ENCODE measurements around the gene TIE1.

Gene TIE1

DNA sequence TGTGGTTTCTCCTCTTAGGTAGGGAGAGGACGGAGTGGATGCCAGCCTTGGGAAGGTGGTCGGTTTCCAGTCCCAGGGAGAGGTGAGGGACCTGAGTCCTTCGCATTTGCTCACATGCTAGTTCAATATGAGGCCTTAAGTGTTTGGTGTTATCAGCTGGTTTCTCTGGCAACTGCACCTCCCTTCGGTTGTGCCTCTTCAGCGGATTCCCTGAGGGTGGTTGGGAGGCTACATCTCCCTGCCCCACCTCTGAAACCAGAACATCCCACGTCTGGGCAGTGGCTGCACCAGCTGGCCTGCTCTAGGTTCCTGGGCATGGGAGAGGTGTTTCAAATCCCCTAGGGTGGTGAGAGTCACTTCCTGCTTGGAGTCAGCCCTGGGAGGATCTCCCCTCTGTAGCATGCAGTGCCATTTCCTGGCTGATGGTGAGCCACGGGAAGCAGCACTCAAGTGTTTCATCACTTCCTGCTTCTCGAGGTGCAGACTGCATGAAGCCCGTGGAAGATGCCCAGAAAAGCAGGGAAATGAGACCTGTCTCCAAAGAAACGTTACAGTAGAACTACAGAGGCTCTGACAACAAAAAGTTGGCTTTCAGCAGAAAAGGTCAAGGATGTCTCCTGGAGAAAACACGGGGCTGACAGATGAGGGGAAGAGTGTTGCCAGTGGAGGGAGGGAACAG lies 26.5 kb upstream of the TIE1 start:
- DNase-seq, result no peak

DNA sequence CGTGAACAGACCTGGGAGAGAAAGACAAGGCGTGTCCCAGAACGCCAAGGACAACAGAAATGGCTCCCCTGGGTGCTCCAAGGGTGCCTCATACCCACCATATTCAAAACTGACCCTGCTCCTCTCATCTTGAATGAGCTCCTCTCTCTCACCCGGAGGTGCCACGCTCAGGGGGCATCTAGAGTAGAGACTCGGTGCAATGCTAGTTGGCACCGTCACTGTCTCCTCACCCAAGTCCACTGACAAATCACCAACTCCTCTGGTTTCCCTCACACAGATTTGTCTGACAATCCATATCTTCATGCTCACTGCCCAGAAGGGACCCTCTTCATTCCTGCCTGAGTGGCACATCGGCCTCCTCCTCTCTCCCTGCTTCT lies 26.0 kb upstream of the TIE1 start:
- no peak for DNase-seq

DNA sequence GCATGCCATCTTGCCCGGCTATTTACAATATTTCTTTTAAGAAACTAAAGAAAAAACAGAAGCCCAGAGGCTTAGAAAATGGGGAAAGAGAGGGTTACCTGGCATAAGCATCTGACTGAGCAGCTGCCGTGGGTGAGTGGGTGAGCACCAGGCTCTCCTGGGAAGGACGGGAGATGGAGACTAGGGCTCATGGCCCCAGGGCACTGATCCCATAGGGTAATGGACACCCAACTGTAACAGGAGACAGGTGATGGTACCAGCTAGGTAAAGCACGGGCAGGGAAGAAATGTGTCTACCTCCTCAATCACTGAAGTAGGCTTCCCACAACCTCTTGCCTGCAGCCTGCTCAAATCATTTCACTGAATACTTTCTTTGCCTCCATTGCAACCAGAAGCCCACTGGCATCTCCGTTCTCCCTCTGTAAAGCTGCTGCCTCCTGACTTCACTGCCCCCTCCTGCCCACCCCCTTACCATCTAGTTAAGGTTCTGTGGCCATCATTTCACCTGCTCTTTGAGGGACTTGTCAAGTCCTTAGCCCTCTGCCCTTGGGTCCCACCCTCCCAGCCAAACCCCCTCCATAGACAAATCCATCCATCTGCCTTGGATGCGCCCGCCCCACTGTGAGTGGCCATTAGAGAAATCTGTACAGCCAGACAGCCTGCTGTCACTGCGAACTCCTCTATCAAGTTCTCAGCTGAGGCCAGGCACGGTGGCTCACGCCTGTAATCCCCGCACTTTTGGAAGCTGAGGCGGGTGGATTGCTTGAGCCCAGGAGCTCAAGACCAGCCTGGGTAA lies 24.8 kb upstream of the TIE1 start:
- DNase-seq, result no peak

DNA sequence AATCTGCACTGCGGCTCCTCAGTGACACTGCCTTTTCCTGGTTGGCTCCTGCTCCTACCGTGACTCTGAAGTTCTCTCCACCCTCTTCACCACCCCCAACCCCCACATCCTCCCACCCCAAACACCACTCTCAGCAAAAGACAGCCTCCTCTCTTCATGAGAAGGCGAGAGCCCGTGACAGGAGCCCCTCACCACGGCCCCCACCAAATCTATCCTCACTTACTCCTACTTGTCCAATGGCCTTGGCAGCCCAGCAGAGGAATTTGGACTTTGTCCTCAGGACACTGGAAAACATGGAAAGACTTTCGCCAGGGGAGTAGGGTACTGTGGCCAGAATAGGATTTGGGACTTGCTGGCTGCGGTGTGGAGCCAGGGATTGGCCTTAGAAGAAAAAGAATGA lies 24.1 kb upstream of the TIE1 start:
- no peak for DNase-seq

DNA sequence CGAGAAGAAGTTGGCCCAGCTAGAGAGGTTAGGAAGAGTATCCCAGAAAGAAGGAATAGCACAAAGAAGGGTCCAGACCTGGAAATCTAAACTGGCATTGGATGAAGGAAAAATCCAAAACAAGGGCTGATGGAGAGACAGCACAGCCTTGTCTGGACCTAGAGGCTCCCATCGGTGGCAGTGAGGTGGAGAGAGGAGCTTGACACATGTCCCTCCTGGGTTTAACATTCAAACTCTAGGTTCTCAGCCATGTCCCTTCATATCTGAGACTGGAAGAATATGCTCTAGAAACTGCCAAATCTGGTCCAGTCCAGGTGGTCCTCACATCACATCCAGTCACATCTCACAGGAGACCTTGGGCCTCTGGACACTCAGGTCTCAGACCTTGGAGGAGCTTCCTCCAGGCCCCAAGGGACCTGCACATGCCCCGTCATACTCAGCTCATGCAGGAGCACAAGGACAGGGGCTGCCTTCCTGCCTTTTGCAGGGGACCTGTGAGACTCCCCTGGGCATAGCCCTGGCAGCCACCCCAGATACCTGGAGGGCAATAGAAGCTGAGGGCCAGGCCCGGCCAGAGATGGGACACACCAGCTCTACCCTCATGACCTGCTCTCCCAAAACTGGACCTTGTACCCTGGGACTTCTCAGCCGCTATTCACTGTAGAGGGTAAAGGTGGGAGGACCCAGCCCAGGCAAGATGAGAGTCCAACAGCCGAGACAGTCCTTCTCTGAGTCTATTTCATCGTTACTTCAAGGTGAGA lies 23.5 kb upstream of the TIE1 start:
- DNase-seq, result no peak

DNA sequence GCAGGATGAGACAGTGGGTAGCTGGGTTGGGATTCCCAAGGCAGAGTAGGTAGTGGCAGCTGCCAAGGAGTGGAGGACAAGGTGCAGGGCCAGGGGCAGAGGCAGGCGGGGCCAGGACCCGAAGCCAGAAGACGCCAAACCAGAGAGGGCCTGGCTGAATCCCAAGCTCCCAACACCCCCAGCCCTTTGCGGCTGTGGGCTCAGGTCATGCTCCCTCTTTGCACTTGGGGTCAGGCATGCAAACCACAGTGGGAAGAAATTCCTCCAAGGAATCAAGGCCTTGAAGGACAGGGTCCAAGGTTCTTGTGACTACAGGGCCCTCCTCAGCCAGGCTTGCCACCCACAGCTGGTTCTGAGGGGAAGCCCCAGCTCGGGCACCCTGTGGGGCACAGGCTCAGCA lies 21.6 kb upstream of the TIE1 start:
- DNase-seq, result no peak

DNA sequence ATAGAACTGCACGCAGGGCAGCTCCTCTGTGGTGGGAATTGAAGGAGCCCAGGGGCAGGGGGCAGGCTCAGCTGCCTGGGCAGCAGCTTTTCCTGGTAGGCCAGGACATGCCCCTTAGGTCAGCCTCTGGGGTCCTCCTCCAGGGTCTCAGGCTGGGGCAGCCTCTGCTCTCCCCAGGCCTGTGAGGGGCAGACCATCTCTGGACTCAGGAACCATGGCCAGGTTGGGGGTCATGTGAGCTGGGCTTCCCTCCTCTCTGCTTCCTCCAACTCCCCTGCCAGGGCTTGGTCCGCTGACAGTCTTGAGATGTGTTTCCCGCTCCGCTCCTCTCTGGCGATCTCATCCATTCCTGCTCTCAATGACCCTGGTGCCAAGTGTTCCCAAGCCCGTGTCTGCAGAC lies 21.1 kb upstream of the TIE1 start:
- no peak for DNase-seq

DNA sequence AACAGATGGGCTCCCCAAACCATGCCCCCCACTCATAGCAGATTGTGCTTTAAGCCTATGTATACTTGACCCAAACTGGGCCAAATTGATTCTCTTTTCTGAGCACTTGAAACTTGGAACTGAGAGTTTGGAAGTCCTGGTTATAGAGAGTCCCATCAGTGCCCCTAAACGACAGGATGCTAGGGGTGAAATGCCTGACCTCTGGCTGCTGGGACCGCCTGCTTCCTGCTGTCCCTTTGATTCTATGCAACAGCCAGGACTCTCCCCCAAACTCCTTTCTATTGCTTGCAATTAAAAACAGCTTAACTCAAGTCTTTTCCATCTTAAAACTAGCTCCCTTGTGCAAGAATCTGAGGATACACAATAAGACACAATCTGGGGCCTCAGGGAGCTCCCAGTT lies 20.1 kb upstream of the TIE1 start:
- no peak for DNase-seq

DNA sequence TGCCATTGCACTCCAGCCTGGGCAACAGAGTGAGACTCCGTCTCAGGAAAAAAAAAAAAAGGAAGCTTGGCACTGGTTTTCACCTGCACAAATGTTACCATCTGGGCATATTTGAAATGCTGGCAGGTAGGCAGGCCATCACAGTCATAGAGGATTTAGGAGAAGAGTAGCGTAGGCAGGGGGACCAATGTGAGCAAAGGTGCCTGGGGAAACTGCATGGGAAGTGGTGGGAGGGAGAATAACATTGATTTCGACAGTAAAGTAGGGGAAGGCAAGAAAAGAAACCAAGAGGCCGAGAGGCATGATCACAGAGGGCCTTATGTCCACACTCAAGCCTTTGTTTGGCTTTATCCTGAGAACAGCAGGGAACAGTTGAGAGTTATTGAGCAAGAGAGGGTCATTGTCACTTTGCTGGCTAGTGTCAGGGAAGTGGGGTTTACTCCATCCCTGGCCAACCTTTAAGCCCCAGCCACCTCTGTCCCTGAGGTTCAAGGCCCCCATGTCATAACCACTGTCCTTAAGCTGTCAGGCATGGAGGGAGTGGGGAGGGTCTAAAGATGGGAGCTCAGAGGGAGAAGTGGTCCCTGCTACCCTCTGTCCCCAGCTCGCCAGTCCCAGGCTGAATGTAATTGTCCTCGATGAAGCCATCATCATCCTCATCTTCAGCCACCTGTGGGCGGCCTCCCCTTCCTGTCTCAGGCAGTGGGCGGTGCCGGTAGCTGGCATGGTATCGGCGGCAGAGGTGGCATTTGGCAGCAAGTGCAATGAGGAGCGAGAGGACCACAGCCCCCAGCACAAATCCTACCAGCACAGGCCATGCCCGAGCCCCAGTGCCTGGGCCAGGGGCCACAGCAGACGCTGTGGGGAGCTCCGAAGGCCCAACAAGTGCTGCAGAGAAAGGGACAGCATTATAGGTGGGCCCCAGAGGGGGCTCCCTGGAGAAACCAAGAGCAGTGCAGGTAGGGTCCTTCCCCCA lies 18.3 kb upstream of the TIE1 start:
- no peak for DNase-seq

DNA sequence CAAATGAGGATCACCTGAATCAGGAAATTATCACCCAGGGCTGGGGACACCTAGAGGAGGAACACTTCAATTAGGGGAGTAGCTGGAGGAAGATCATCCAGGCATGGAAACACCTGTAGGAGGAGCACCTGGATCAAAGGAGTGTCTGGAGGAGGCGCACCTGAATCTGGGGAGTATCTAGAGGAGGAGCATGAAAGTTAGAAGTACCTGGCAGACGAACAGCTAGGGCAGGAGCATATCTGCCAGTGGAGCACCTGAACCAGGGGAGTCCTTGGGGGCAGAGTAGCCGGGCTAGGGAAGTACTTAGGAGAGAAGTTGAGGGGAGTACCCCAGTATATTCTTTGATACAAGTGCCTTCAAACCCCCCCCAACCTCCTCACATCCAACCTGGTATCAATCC lies 16.7 kb upstream of the TIE1 start:
- DNase-seq, result no peak

DNA sequence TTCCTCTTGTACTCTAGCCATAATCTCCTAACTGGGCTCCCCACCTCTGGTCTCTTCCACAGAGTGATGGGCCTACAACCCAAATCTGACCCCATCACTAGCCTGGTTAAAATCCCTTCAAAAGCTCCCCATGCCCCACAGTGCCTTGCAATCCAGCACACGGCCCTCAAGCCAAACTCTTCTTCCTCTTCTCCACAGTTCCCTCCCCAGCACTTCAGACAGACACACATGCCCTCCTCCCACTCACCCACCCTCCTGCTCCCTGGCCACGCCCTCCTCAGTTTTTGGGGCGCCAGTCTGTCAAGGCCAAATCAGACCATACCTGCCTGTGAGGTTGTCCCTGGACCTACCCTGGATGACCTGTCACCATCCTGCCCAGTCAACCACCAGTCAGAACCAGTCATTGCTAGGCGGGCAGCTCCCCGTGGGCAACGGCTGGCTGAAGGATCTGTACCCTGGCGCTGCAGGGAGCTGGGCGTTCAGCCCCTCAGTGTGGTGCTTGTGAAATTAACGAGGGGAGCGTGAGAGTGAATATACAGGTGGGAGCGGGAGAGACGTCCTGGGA lies 16.2 kb upstream of the TIE1 start:
- no peak for DNase-seq

DNA sequence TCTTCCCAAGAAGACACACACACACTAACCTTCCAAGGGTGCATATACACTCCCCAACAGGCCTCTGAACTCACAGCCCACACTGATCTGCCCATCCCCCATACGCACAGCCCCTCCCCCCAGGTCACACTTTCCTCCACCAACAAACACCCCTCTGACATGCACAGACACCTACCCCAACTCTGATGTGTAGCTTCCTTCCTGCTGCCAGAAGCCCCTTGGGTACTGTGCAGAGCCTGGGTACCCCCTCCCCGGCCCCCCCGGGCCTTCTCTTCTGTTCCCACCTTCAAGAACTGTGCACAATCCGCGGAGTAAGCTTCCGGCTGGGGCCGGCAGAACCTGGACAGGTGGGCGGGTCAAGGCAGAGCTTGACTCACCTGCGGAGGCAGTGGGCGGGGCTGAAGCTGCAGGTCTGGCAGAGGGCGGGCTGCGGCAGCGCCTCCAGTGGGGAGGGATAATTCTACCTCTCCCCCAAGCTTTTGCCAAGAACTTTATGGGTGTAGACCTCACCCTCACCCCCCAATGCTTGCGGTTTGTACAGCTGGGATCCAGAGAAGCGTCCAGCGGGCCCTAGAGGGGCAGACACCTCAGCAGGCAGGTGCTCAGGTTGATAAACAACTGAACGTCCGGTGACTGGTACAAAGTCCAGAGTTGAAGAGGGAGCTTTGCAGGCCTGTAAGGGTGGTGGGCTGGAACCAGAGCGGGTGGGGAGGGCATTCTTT lies 15.4 kb upstream of the TIE1 start, which contains the start of gene C1orf210:
TSS of gene C1orf210 (minus strand) at position 313 of the 722 bp plus-strand sequence. CDS start 2,311 bp downstream, outside the sequence.
- no peak for DNase-seq

DNA sequence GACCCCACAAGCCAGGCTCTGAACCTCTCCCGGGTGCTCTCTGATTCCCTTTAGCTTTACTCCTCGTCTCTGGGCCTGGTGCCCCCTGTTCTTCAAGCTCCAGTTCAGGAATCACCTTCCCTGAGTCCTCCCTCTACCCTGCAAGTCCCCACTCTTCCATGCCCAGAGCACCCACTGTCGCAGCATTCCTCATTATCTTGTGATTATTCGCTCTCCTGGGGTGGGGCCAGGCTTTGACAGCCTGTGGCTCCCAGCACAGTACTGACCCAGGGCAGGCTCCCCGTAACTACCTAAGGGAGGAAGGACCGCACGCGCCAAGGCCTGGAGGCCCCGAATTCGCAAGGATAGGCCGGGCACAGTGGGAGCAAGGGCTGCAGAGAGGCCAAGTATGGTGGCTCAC lies 14.7 kb upstream of the TIE1 start:
- DNase-seq, result no peak

DNA sequence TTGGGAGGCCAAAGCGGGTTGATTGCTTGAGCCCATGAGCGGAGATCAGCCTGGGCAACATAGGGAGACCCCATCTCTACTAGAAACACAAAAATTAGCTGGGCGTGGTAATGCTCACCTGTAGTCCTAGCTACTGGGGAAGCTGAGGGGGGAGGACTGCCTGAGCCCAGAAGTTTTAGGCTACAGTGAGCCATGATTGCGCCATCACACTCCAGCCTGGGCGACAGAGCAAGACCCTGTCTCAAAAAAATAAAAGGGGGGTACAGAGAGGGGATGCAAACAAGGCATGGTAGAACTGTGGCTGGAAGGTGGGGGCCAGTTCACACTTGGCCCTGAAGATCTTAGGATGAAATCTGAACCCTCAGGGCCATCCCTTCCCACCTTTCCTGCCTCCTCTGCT lies 14.2 kb upstream of the TIE1 start:
- no peak for DNase-seq

DNA sequence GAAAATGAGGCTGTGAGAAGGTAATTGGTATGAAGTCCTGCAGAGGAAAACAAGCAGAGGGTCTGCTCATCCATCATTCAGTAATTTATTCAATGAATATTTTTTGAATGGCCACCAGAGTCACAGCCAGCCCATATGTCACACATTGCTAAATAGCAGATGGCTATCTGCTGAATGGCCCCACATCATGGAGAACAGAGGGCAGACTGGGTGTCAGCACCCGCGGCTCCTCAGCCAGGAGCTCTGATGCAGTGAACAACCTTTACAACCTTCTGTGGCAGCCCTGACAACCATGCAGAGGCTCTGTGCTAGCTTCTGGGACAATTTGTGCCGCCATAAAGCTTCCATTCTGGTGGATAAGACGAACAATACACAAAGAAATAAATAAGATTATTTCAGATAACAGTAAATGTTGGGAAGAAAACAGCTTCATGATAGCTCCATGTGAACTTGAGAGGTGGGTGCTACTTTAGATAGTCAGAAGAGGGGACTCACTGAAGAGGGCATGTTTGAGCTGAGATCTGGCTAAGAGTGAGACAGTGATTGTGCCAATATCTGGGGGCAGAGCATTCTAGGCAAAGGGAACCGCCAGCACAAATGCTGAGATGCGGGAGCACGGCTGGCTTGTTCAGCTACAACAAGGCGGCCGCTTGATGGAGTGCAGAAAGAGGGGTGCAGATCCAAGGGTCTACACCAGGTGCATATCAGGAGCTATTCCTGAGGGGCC lies 12.6 kb upstream of the TIE1 start:
- DNase-seq, result no peak

DNA sequence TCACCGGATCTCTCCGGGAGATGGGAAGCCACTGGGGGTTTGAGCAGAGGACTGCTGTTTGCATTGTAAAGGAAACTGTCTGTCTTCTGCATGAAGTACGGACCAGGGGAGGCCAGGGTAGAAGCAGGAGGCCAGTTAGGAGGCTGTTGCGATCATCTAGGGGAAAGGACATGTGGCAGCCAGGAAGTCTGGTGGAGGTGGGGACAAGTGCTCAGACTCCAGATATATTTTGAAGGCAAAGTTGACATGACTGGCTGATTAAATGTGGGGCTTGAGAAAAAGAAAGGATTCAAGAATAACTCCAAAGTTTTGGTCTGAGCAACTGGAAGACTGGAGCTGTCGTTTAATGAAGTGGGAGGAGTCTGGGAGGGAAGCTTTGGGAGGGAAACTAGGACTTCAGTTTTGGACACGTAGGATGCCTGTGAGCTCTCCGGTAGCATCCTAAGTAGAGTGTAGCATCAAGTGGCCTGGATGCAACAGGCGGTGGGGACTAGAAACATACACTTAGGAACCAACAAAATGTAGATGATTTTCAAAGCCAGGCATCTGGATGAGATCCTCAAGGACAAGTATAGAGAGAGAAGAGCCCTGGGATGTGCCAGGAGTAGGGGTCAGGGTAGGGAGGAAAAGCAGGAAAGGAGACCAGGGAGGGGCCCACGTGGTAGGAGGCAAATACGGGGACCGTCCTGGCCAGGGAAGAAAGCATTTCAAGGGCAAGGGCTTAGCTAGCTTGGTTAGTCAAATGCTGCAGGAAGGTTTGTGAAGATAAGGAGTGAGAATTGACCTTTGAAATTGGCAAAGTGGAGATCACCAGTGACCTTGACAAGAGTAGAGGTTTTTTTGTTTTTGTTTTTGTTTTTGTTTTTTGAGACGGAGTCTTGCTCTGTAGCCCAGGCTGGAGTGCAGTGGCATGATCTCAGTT lies 11.7 kb upstream of the TIE1 start:
- DNase-seq, result no peak

DNA sequence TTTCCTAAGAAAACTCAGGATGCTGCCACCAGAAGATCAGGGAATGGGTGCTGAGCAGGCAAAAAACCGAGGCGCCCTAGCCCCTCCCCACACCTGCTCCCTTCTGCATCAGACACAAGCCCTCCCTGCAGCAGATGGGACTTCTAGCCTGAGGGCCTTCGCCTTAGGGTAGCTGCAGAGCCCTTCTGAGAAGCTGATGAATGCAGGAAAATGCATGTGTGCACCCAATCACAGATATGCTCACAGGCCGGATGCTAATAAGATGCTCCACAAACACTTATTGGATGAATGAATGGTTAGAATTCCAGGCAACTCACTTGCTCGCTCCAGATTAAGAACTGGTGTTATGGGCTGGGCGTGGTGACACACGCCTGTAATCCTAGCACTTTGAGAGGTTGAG lies 8.6 kb upstream of the TIE1 start:
- DNase-seq, result no peak

DNA sequence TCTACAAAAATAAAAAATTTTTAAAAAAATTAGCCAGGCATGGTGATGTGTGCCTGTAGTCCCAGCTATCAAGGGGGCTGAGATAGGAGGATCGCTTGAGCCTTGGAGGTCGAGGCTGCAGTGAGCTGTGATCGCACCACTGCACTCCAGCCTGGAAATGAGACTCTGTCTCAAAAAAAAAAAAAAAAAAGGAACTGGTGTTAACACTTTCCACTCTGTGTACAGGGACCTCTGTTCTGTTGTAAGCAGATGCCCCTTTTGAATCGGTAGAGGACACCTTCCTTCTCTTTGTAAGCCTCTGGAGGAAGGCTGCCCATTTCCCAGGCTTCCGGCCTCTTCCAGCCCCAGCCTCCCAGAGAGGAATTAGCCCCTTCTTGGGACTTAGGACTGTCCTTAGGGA lies 8.1 kb upstream of the TIE1 start:
- DNase-seq, result no peak

DNA sequence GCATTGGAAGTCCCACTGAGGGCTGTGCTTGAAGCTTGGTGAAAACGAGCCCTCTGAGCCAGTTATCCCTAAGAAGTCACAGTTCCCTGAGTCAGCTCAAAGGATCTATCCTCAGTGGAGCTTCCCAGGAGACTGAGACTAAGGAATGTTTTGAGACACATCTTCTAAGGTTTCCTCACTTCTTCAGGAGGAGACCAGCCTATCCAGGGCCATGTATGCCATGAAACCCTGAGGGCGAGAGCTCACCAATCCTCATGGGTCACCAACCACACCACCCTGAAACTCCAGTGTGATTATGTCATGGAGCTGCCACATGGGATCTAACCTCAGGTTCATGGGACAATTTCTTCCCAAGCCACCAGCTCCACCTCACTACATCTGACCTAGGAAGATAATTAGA lies 7.6 kb upstream of the TIE1 start:
- no peak for DNase-seq
